Measurements from ENCODE around the gene TUBA4A.

GRCh38 chr2:219204425-219205164 is 49.1 kb downstream of the TUBA4A start:
- TF ChIP-seq CTCF (IDR thresholded peaks at IDR 0.05), result no peak
- TF ChIP-seq POLR2A (IDR thresholded peaks at IDR 0.05), result no peak
